CD4-positive, alpha-beta T cell treated with Interleukin-21 for 1 hour (primary cell): ENCODE results near the gene CDH13.

Source experiments
- DNase-seq: peaks from one replicate; pipeline ENCODE4 v3.0.0-alpha.2; 2020

Gene CDH13

DNA sequence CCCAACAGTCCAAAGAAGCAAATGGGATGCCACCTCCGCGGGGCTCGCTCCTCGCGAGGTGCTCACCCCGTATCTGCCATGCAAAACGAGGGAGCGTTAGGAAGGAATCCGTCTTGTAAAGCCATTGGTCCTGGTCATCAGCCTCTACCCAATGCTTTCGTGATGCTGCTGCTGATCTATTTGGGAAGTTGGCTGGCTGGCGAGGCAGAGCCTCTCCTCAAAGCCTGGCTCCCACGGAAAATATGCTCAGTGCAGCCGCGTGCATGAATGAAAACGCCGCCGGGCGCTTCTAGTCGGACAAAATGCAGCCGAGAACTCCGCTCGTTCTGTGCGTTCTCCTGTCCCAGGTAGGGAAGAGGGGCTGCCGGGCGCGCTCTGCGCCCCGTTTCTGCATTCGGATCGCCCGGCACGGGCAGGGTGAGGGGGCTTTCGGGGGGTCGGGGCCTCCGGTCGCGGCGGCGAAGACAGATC, at the start of gene CDH13:
TSS of gene CDH13 (plus strand) at position 179 of the 471 bp plus-strand sequence.
- DNase-seq = no peak

GRCh38 chr16:82580298-82580890, 46.4 kb upstream of the CDH13 start:
- peak; percentile 11 for DNase-seq

DNA sequence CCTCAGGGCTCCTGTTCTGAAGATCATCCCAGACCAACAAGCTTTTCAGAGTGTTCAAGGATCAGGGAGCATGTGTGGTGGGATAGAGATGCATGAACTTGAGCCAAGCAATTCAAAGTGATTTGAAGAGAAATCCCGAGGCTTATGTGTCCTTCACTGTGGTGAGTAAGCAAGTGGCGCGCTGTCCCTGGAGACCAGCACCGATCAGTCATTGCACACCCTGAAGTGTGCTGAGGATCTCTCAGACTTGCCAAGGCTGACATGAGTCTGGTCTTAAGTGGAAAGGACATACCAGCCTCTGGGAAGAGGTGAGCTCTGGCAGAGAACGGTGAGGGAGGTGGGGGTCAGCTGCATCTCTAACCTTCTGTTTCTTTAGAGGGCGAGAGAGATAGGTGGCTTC, 43.8 kb upstream of the CDH13 start:
- DNase-seq = no peak

DNA sequence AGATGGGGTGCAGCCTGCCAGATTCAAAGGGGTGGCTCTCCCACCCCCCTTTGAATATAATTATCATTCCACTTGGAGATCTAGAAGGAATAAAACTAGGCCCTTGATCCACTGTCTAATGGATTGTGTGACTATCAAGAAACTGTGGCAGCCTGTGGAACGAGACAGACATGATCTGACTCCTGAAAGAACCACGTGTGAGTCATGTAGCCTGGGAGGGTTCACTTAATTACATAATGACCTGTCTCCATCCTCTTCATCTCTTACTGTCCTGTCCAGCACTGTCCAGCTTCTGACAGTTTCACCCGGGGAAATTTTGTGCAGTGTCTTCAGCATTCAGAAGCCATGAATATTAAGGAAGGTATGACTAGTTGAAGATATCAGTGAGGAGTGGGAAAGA, 43.3 kb upstream of the CDH13 start:
- no peak for DNase-seq

DNA sequence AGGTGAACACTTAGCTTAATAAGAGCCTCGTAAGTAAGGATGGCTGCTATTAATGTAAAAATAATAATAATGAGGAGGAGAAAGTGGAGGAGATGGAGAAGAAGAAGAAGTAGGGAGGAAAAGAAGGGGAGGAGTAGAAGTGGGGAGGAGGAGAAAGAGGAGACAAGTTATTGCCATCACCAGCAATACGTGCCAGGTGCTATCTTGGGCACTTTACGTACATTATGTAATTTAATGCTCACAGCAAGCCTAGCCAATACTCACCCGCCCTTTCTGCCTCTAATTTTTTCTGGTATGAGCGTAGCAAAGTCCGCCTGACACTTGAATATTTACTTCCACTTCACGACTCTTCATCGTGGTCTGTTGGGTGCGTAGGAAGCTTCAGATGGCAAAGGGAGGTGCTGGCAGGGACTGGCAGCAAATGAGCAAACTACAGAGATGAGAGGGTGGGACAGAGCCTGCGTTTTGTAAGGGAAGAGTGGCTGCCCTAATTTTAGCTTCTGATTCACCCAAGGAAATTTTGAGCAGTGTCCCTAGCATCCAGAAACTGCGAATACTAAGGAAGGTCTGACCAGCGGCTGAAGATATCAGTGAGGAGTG, 42.1 kb upstream of the CDH13 start:
- DNase-seq = no peak

- no peak for DNase-seq
These were observed 41.1 kb upstream of the CDH13 start for GRCh38 chr16:82585675-82586074.

- no peak for DNase-seq
These were observed 40.6 kb upstream of the CDH13 start for GRCh38 chr16:82586130-82586529.

GRCh38 chr16:82587289-82587688, 39.5 kb upstream of the CDH13 start:
- DNase-seq = no peak

DNA sequence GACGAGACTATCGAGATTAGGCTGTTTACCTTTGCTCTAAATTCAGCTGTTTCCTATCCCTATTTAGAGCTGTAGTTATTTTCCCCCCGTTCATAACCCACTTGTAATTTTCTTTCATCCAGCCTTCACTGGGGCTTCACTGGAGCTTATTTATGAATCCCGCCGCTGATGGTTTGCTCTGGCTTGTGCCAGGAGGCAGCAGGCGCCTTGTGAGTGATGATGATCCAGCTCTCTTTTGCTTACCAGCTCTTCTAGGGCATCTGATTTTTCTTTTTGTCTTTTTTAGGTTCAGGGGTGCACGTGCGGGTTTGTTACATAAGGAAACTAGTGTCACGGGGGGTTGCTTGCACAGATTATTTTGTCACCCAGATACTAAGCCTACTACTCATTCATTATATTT, 37.4 kb upstream of the CDH13 start:
- no peak for DNase-seq

GRCh38 chr16:82594114-82594513, 32.7 kb upstream of the CDH13 start:
- no peak for DNase-seq

GRCh38 chr16:82598771-82599170, 28.0 kb upstream of the CDH13 start:
- DNase-seq = no peak

- no peak for DNase-seq
These were observed 24.7 kb upstream of the CDH13 start for GRCh38 chr16:82601989-82602640.

- no peak for DNase-seq
These were observed 22.9 kb upstream of the CDH13 start for GRCh38 chr16:82603784-82604411.

GRCh38 chr16:82605076-82605475, 21.7 kb upstream of the CDH13 start:
- no peak for DNase-seq

- DNase-seq = no peak
These were observed 20.7 kb upstream of the CDH13 start for GRCh38 chr16:82605863-82606620.

DNA sequence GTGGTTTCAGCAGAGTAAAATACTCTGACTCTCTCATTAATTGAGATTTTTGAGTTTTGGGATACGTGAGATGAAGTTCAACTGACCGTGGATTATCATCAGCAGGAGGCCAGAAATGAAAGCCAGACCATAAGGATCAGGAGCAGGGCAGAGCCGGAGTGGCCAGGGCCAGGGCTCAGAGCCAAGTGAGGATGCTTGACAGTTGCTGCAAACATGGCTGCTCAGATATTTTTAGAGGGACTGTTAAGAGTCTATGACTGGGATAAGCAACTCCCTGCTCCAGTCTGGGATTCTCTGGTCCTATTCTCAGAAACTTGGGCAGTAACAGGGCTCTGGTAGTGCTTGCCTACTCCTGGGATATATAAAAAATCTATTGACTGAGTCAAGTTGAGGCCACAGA, 17.6 kb upstream of the CDH13 start:
- DNase-seq = no peak

- DNase-seq = no peak
These were observed 14.5 kb upstream of the CDH13 start for GRCh38 chr16:82612263-82612662.

DNA sequence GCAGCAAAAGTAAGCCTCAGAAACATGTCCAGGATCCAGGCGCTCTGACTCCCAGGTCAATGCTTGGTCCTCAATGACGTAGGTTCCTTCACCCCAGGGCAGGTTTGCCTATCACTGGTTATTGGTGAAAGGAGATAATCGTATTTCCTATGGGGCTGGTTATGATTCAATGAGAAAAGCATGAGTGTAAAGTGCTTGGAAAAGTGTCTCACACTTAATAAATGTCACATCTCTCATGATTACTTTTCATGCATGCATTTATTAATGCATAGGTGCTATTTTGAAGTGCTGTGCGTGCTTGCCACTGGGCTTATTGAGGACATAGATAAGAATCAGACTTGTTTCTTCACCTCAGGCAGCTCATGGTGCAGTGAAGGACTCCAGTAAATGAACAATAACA, 10.4 kb upstream of the CDH13 start:
- DNase-seq = no peak

- no peak for DNase-seq
These were observed 5.0 kb upstream of the CDH13 start for GRCh38 chr16:82621781-82622180.

- DNase-seq = no peak
These were observed 3.5 kb upstream of the CDH13 start for GRCh38 chr16:82623241-82623640.

DNA sequence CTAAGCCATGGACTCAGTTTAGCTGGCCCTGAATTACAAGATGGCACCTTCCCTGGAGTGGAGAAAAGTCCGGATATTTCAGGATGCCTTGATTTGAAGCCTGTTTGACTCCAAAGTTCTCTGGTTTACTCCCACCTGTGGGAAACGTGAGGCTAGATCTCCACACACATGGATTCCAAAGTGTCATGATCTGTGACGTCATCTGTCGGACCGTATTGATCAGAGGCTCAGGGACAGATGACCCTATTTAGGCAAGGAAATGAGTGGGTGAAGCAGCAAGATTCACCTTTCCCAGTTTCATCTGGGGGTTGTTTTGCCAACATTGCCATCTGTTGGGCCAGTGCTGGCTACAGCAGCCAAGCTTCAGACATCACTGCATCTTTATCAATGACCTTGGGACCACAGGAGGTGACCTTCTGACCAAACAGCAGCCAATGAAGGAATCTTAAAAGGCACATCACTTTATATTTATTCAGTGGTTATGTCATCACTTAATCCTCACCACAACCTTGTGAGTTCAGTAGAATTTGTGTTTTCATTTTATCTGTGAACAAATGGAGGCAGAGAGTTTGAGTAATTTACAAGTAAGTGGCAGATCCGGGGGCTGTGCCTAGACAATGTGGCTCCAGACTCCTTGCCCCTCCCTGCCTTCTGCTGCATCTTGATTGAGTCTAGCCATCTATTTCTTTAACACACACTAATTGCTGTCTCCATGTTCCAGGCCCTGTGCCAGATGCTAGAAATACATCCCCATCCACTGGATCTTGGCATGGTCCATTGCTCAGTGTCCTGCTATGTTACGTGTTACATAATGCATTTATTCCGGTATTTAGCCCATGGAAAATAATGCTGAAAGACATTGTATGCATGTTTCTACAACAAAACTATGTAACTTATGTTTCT, 1.5 kb upstream of the CDH13 start:
- no peak for DNase-seq

DNA sequence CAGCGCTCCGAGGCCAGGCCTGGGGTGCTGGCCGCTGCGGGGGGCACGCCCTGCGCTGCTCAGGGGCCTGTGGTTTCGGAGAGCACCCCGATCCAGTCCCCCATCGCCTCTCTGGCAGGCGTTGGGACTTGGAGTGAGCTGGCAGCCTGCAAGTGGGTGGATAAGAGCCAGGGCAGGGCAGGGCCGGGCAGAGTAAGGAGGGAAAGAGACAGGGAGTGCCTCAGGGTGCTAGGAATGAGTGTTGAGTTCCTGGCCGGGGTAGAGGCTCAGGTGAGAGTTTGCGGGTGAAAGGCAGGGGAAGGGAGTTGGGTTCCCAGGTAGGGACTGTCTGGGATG, 1.3 kb downstream of the CDH13 start:
- DNase-seq = no peak
